ENCODE results near the gene CDC6.

CDC6 gene

GRCh38 chr17:40287494-40288369 is at the start of gene CDC6:
TSS of gene CDC6 (plus strand) at chr17:40287879. CDS start at chr17:40289421, 1,542 bp downstream.
- Mint-ChIP-seq H3K36me3 (peaks cover 72% of the 10 kb centered on the region), H3K27ac (peak within 1 kb of the TSS; percentile 98), H3K4me3 (peak within 1 kb of the TSS; percentile 97), H3K4me1 (peaks cover 49% of the 10 kb centered on the region), H3K9me3 (no peaks in the 10 kb centered on the region)
- DNase-seq (ENCODE audit: low spot score in 2 of 2) (peak; percentile 94 to 99), ATAC-seq (peak; percentile 92)

GRCh38 chr17:40241252-40241834 is 46.3 kb upstream of the CDC6 start:
- ATAC-seq (no peak), DNase-seq (ENCODE audit: low spot score in 2 of 2) (no peak)
- Mint-ChIP-seq H3K4me3 (no peak overlapping the region), H3K27ac (peak overlapping the region; percentile 5), H3K4me1 (peaks cover 26% of the 10 kb centered on the region), H3K36me3 (peaks cover 49% of the 10 kb centered on the region), H3K9me3 (no peaks in the 10 kb centered on the region)

GRCh38 chr17:40242774-40243173 is 44.9 kb upstream of the CDC6 start:
- H3K4me1 Mint-ChIP-seq: peaks cover 26% of the 10 kb centered on the region
- H3K36me3 Mint-ChIP-seq: peaks cover 35% of the 10 kb centered on the region
- no peak for ATAC-seq

GRCh38 chr17:40243761-40244160 is 43.9 kb upstream of the CDC6 start:
- Mint-ChIP-seq H3K27ac (peak overlapping the region; percentile 26), H3K4me1 (peaks cover 26% of the 10 kb centered on the region)
- no peak for ATAC-seq

More at GRCh38 chr17:40242774-40243173, 44.9 kb upstream of the CDC6 start:
- DNase-seq (ENCODE audit: low spot score in 2 of 2): no peak
- Mint-ChIP-seq H3K27ac (no peak overlapping the region), H3K9me3 (no peaks in the 10 kb centered on the region), H3K4me3 (no peak overlapping the region)

GRCh38 chr17:40244255-40244654 is 43.4 kb upstream of the CDC6 start:
- ATAC-seq (no peak), DNase-seq (ENCODE audit: low spot score in 2 of 2) (no peak)
- Mint-ChIP-seq H3K4me1 (peaks cover 26% of the 10 kb centered on the region), H3K4me3 (no peak overlapping the region), H3K9me3 (no peaks in the 10 kb centered on the region), H3K27ac (peak overlapping the region; percentile 26), H3K36me3 (peaks cover 29% of the 10 kb centered on the region)

More at GRCh38 chr17:40243761-40244160, 43.9 kb upstream of the CDC6 start:
- no peak for DNase-seq (ENCODE audit: low spot score in 2 of 2)
- Mint-ChIP-seq H3K36me3 (peaks cover 29% of the 10 kb centered on the region), H3K9me3 (no peaks in the 10 kb centered on the region), H3K4me3 (no peak overlapping the region)

- Mint-ChIP-seq H3K27ac (no peak overlapping the region), H3K4me3 (no peak overlapping the region), H3K9me3 (no peaks in the 10 kb centered on the region), H3K4me1 (peaks cover 6% of the 10 kb centered on the region), H3K36me3 (peaks cover 31% of the 10 kb centered on the region)
- no peak for DNase-seq (ENCODE audit: low spot score in 2 of 2)
- no peak for ATAC-seq
Measured at GRCh38 chr17:40247926-40248495, 39.7 kb upstream of the CDC6 start.

- Mint-ChIP-seq H3K9me3 (no peaks in the 10 kb centered on the region), H3K4me1 (peaks cover 6% of the 10 kb centered on the region), H3K4me3 (no peak overlapping the region), H3K36me3 (peaks cover 31% of the 10 kb centered on the region), H3K27ac (no peak overlapping the region)
- DNase-seq (ENCODE audit: low spot score in 2 of 2) (no peak), ATAC-seq (no peak)
Measured at GRCh38 chr17:40248507-40248906, 39.2 kb upstream of the CDC6 start.

- H3K4me1 Mint-ChIP-seq: peaks cover 5% of the 10 kb centered on the region
- H3K9me3 Mint-ChIP-seq: no peaks in the 10 kb centered on the region
- no peak for ATAC-seq
- H3K27ac Mint-ChIP-seq: no peak overlapping the region
- peaks cover 7% of the 10 kb centered on the region for H3K36me3 Mint-ChIP-seq
- H3K4me3 Mint-ChIP-seq: no peak overlapping the region
- DNase-seq (ENCODE audit: low spot score in 2 of 2): no peak
Measured at GRCh38 chr17:40251576-40251975, 36.1 kb upstream of the CDC6 start.

GRCh38 chr17:40253565-40253964 is 34.1 kb upstream of the CDC6 start:
- Mint-ChIP-seq H3K4me3 (no peak overlapping the region), H3K4me1 (peaks cover 5% of the 10 kb centered on the region), H3K9me3 (no peaks in the 10 kb centered on the region), H3K36me3 (peaks cover 7% of the 10 kb centered on the region), H3K27ac (peak overlapping the region; percentile 63)
- no peak for DNase-seq (ENCODE audit: low spot score in 2 of 2)
- ATAC-seq: no peak

- H3K27ac Mint-ChIP-seq: no peak overlapping the region
- H3K36me3 Mint-ChIP-seq: no peaks in the 10 kb centered on the region
Measured at GRCh38 chr17:40259505-40259904, 28.2 kb upstream of the CDC6 start.

GRCh38 chr17:40260528-40260927 is 27.2 kb upstream of the CDC6 start:
- no peaks in the 10 kb centered on the region for H3K36me3 Mint-ChIP-seq
- no peak overlapping the region for H3K27ac Mint-ChIP-seq
- H3K9me3 Mint-ChIP-seq: no peaks in the 10 kb centered on the region
- DNase-seq (ENCODE audit: low spot score in 2 of 2) (no peak), ATAC-seq (no peak)
- H3K4me3 Mint-ChIP-seq: no peak overlapping the region
- peaks cover 12% of the 10 kb centered on the region for H3K4me1 Mint-ChIP-seq

More at GRCh38 chr17:40259505-40259904, 28.2 kb upstream of the CDC6 start:
- H3K4me3 Mint-ChIP-seq: no peak overlapping the region
- no peak for DNase-seq (ENCODE audit: low spot score in 2 of 2)
- ATAC-seq: no peak
- H3K4me1 Mint-ChIP-seq: peaks cover 12% of the 10 kb centered on the region
- H3K9me3 Mint-ChIP-seq: no peaks in the 10 kb centered on the region

- peaks cover 12% of the 10 kb centered on the region for H3K4me1 Mint-ChIP-seq
- no peak overlapping the region for H3K27ac Mint-ChIP-seq
- no peak for DNase-seq (ENCODE audit: low spot score in 2 of 2)
- H3K4me3 Mint-ChIP-seq: no peak overlapping the region
- no peaks in the 10 kb centered on the region for H3K9me3 Mint-ChIP-seq
- peaks cover 3% of the 10 kb centered on the region for H3K36me3 Mint-ChIP-seq
- ATAC-seq: no peak
Measured at GRCh38 chr17:40264458-40265185, 23.1 kb upstream of the CDC6 start.

- no peak overlapping the region for H3K27ac Mint-ChIP-seq
- no peaks in the 10 kb centered on the region for H3K9me3 Mint-ChIP-seq
Measured at GRCh38 chr17:40265337-40265736, 22.3 kb upstream of the CDC6 start.

GRCh38 chr17:40266882-40267281 is 20.8 kb upstream of the CDC6 start:
- no peak for ATAC-seq
- Mint-ChIP-seq H3K36me3 (peaks cover 26% of the 10 kb centered on the region), H3K9me3 (no peaks in the 10 kb centered on the region), H3K27ac (no peak overlapping the region), H3K4me1 (peaks cover 12% of the 10 kb centered on the region), H3K4me3 (no peak overlapping the region)
- DNase-seq (ENCODE audit: low spot score in 2 of 2): no peak

More at GRCh38 chr17:40265337-40265736, 22.3 kb upstream of the CDC6 start:
- DNase-seq (ENCODE audit: low spot score in 2 of 2) (no peak), ATAC-seq (no peak)
- Mint-ChIP-seq H3K4me3 (no peak overlapping the region), H3K4me1 (peaks cover 12% of the 10 kb centered on the region), H3K36me3 (peaks cover 11% of the 10 kb centered on the region)

- DNase-seq (ENCODE audit: low spot score in 2 of 2) (no peak), ATAC-seq (no peak)
- no peak overlapping the region for H3K4me3 Mint-ChIP-seq
- peaks cover 37% of the 10 kb centered on the region for H3K36me3 Mint-ChIP-seq
- H3K4me1 Mint-ChIP-seq: no peaks in the 10 kb centered on the region
- no peaks in the 10 kb centered on the region for H3K9me3 Mint-ChIP-seq
- no peak overlapping the region for H3K27ac Mint-ChIP-seq
Measured at GRCh38 chr17:40268141-40268712, 19.5 kb upstream of the CDC6 start.

Data from stimulated activated effector memory CD8-positive, alpha-beta T cell treated with anti-CD3 and anti-CD28 coated beads, Interleukin-12 subunit alpha, Interleukin-12 subunit beta, amount 100 ng/mL, for 72 hours (primary cell).